K562 (cell line): Measurements from ENCODE around the gene KAT2B. TPM values are rescaled to one million over a fixed set of nuclear protein-coding genes. Genes with fewer than 3 reads are reported as not detected.

Source experiments
- BHLHE40 ChIP-seq: IDR thresholded peaks from 2 replicates; pipeline ENCODE4 v1.6.1; 2011; ENCODE audit warnings: low read length, improper control_type of control experiment
- COPS2 ChIP-seq: fragments of 450-650 bp; conservative IDR thresholded peaks from 2 replicates; pipeline ENCODE4 v1.6.1; 2016; ENCODE audit warnings: mild to moderate bottlenecking, moderate library complexity
- CSDE1 ChIP-seq, 2 experiments: fragments of 450-650 bp; IDR thresholded peaks; 2 replicates each; pipeline ENCODE4 v1.6.1; 2016; ENCODE audit warnings: mild to moderate bottlenecking in 1 of 2
- EHMT2 ChIP-seq: fragments of 450-650 bp; IDR thresholded peaks from 2 replicates; pipeline ENCODE4 v1.6.1; 2018; ENCODE audit warnings: antibody characterized with exemption
- FUS ChIP-seq: fragments of 200-400 bp; formaldehyde crosslinking; optimal IDR thresholded peaks from 2 replicates; pipeline ENCODE3; 2017; ENCODE audit warnings: low read depth, low read length
- JUN ChIP-seq, 2 experiments: sonication (generic) in 1 of 2; formaldehyde crosslinking in 1 of 2; IDR thresholded peaks; 2 replicates each; pipeline versions ENCODE4 v1.6.1 to v1.8.0; 2012 to 2022; ENCODE audit warnings: borderline replicate concordance in 2 of 2, mild to moderate bottlenecking in 2 of 2, improper control_type of control experiment in 1 of 2, low read depth in 1 of 2, low read length in 1 of 2, missing genetic modification reagents in 1 of 2
- NR4A1 ChIP-seq, 2 experiments: fragments of 250-450 bp in 1 of 2; fragments of 450-650 bp in 1 of 2; sonication (Bioruptor Pico) in 1 of 2; IDR thresholded peaks; 2 replicates each; pipeline versions ENCODE4 v1.4.0 to v1.6.1; 2016 to 2020; ENCODE audit warnings: mild to moderate bottlenecking in 2 of 2, missing compliant biosample characterization in 1 of 2, missing genetic modification characterization in 1 of 2, moderate library complexity in 1 of 2
- PURB ChIP-seq: sonication (generic); formaldehyde crosslinking; IDR thresholded peaks from 2 replicates; pipeline ENCODE4 v1.9.0; 2021; ENCODE audit warnings: low read depth, mild to moderate bottlenecking, missing genetic modification reagents
- SIX5 ChIP-seq, 2 experiments: IDR thresholded peaks; 2 replicates each; pipeline ENCODE4 v1.6.1; 2011; ENCODE audit warnings: low read length in 2 of 2, borderline replicate concordance in 1 of 2, low read depth in 1 of 2, mild to moderate bottlenecking in 1 of 2, moderate library complexity in 1 of 2; ENCODE audit not compliant: insufficient read depth in 1 of 2
- SMAD2 ChIP-seq: fragments of 150-350 bp; IDR thresholded peaks from 2 replicates; pipeline ENCODE4 v1.6.1; 2014; ENCODE audit warnings: low read depth, mild to moderate bottlenecking, low read length
- TGIF2 ChIP-seq: sonication (generic); formaldehyde crosslinking; IDR thresholded peaks from 2 replicates; pipeline ENCODE4 v1.8.1; 2022; ENCODE audit warnings: mild to moderate bottlenecking, missing genetic modification reagents, moderate library complexity
- ZNF23 ChIP-seq: fragments of 250-450 bp; sonication (Bioruptor Pico); IDR thresholded peaks from 2 replicates; pipeline ENCODE4 v1.4.0; 2020; ENCODE audit warnings: mild to moderate bottlenecking
- ZNF282 ChIP-seq: sonication (generic); formaldehyde crosslinking; IDR thresholded peaks from 2 replicates; pipeline ENCODE4 v1.8.1; 2023; ENCODE audit warnings: missing genetic modification reagents
- polyA plus RNA-seq, 8 experiments: library from polyadenylated mRNA; depleted of rRNA in 4 of 8; stranded (reverse) in 5 of 8; unstranded in 3 of 8; fragments of >200 nt; fragmentation: Nextera tagmentation in 2 of 8; fragmentation: Illumina TruSeq in 1 of 8; extraction: Ambion mirVana in 2 of 8; extraction: Trizol in 1 of 8; gene quantifications; 2 replicates each; pipeline versions ENCODE4 v1.2.1 to v1.2.3, GENCODE V29; 2011 to 2014; ENCODE audit warnings: inconsistent platforms in 1 of 8, missing spikeins in 1 of 8
- total RNA-seq, 7 experiments: library from RNA; depleted of rRNA in 6 of 7; stranded (reverse); fragments of >200 nt in 6 of 7; fragmentation: Illumina TruSeq in 2 of 7; extraction: Trizol in 2 of 7; gene quantifications; 2 replicates each; pipeline versions ENCODE4 v1.2.1 to v1.2.3, GENCODE V29; 2011 to 2021; ENCODE audit warnings: low replicate concordance in 1 of 7
- TF ChIP-seq, protein P1 (sequence below): fragments of 450-650 bp; conservative IDR thresholded peaks from 2 replicates; pipeline ENCODE4 v1.6.1; 2016; ENCODE audit warnings: missing genetic modification characterization, low read depth, mild to moderate bottlenecking, missing compliant biosample characterization, moderate library complexity
- TF ChIP-seq, protein P2 (sequence below): IDR thresholded peaks from 2 replicates; pipeline ENCODE4 v1.6.1; 2011; ENCODE audit warnings: borderline replicate concordance, low read depth, mild to moderate bottlenecking, moderate library complexity, low read length; ENCODE audit not compliant: insufficient read depth, poor library complexity, severe bottlenecking
- TF ChIP-seq, protein P3 (sequence below): fragments of 250-450 bp; sonication (Bioruptor Pico); IDR thresholded peaks from 2 replicates; pipeline ENCODE4 v1.4.0; 2020; ENCODE audit warnings: mild to moderate bottlenecking, moderate library complexity, borderline replicate concordance
- TF ChIP-seq, protein P4 (sequence below): fragments of 450-650 bp; formaldehyde crosslinking; IDR thresholded peaks from 2 replicates; pipeline ENCODE4 v1.4.0; 2020; ENCODE audit warnings: mild to moderate bottlenecking, moderate library complexity
- TF ChIP-seq, protein P5 (sequence below): sonication (generic); formaldehyde crosslinking; IDR thresholded peaks from 2 replicates; pipeline ENCODE4 v1.8.1; 2023; ENCODE audit warnings: mild to moderate bottlenecking, missing genetic modification reagents

Gene KAT2B
- total and polyA plus RNA-seq, 9 of the 15 experiments (the other 6 are each of a cell fraction or from before 2014, with no cell fraction given), result 3.3 to 14.9 (median 12.2) TPM

DNA sequence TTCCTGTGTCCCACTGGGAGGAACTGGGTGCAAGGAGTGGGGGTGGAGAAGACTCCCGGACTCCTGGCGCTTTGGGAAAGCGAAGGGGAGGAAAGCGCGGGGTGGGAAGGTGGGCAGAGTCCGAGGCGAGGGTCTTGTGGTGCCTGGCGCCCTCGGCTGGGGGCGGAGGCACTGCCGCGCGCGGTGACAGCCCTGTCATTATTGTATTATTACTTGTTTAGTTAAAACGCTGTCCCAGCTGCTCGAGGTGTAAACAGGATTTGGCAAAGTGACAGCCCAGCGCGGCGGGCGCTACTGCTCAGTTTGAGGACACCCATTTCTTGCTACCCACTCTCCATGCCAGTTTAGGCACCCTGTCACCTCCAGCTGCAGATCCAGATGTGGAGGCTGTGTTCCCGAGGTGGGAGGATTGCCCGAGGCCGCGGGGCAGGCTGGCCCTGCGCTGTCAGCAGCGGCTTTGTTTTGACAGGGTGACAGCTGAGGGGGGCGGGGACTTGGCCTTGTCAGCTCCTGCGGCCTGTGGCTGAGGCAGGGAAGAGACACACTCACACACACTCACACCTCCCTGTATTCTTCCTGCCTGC, 1.0 kb downstream of the KAT2B start (continued):
- no peak; the same call in 1 of the 2 replicates for TF ChIP-seq JUN (IDR thresholded peaks at IDR 0.05; ENCODE audit: borderline replicate concordance, low read depth, low read length)
- no peak for TF ChIP-seq JUN (CRISPR knock-in tag; IDR thresholded peaks at IDR 0.05; ENCODE audit: borderline replicate concordance)
- TF ChIP-seq, protein P1, sequence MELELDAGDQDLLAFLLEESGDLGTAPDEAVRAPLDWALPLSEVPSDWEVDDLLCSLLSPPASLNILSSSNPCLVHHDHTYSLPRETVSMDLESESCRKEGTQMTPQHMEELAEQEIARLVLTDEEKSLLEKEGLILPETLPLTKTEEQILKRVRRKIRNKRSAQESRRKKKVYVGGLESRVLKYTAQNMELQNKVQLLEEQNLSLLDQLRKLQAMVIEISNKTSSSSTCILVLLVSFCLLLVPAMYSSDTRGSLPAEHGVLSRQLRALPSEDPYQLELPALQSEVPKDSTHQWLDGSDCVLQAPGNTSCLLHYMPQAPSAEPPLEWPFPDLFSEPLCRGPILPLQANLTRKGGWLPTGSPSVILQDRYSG (tag), result no peak
- TF ChIP-seq, protein P2, sequence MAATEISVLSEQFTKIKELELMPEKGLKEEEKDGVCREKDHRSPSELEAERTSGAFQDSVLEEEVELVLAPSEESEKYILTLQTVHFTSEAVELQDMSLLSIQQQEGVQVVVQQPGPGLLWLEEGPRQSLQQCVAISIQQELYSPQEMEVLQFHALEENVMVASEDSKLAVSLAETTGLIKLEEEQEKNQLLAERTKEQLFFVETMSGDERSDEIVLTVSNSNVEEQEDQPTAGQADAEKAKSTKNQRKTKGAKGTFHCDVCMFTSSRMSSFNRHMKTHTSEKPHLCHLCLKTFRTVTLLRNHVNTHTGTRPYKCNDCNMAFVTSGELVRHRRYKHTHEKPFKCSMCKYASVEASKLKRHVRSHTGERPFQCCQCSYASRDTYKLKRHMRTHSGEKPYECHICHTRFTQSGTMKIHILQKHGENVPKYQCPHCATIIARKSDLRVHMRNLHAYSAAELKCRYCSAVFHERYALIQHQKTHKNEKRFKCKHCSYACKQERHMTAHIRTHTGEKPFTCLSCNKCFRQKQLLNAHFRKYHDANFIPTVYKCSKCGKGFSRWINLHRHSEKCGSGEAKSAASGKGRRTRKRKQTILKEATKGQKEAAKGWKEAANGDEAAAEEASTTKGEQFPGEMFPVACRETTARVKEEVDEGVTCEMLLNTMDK, result no peak
- peak; percentile 100 for TF ChIP-seq TGIF2 (CRISPR knock-in tag)
- TF ChIP-seq CSDE1 (IDR thresholded peaks at IDR 0.05), result no peak
- no peak; the same call in 1 of the 2 replicates for TF ChIP-seq NR4A1 (CRISPR knock-in tag; IDR thresholded peaks at IDR 0.05)
- TF ChIP-seq NR4A1 (tag; IDR thresholded peaks at IDR 0.05), result no peak; the same call in 1 of the 2 replicates
- no peak for TF ChIP-seq SMAD2
- TF ChIP-seq, protein P3, sequence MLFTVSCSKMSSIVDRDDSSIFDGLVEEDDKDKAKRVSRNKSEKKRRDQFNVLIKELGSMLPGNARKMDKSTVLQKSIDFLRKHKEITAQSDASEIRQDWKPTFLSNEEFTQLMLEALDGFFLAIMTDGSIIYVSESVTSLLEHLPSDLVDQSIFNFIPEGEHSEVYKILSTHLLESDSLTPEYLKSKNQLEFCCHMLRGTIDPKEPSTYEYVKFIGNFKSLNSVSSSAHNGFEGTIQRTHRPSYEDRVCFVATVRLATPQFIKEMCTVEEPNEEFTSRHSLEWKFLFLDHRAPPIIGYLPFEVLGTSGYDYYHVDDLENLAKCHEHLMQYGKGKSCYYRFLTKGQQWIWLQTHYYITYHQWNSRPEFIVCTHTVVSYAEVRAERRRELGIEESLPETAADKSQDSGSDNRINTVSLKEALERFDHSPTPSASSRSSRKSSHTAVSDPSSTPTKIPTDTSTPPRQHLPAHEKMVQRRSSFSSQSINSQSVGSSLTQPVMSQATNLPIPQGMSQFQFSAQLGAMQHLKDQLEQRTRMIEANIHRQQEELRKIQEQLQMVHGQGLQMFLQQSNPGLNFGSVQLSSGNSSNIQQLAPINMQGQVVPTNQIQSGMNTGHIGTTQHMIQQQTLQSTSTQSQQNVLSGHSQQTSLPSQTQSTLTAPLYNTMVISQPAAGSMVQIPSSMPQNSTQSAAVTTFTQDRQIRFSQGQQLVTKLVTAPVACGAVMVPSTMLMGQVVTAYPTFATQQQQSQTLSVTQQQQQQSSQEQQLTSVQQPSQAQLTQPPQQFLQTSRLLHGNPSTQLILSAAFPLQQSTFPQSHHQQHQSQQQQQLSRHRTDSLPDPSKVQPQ (CRISPR knock-in tag), result no peak
- TF ChIP-seq PURB, result no peak
- TF ChIP-seq BHLHE40, result no peak
- TF ChIP-seq EHMT2, result no peak
- no peak for TF ChIP-seq SIX5 (IDR thresholded peaks at IDR 0.05; ENCODE audit: borderline replicate concordance in 1 of 2, insufficient read depth in 1 of 2, low read depth in 1 of 2, low read length in 2 of 2)
- TF ChIP-seq ZNF23 (CRISPR knock-in tag), result no peak
- TF ChIP-seq, protein P4, sequence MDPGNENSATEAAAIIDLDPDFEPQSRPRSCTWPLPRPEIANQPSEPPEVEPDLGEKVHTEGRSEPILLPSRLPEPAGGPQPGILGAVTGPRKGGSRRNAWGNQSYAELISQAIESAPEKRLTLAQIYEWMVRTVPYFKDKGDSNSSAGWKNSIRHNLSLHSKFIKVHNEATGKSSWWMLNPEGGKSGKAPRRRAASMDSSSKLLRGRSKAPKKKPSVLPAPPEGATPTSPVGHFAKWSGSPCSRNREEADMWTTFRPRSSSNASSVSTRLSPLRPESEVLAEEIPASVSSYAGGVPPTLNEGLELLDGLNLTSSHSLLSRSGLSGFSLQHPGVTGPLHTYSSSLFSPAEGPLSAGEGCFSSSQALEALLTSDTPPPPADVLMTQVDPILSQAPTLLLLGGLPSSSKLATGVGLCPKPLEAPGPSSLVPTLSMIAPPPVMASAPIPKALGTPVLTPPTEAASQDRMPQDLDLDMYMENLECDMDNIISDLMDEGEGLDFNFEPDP, result no peak
- no peak for TF ChIP-seq ZNF282
- TF ChIP-seq, protein P5, sequence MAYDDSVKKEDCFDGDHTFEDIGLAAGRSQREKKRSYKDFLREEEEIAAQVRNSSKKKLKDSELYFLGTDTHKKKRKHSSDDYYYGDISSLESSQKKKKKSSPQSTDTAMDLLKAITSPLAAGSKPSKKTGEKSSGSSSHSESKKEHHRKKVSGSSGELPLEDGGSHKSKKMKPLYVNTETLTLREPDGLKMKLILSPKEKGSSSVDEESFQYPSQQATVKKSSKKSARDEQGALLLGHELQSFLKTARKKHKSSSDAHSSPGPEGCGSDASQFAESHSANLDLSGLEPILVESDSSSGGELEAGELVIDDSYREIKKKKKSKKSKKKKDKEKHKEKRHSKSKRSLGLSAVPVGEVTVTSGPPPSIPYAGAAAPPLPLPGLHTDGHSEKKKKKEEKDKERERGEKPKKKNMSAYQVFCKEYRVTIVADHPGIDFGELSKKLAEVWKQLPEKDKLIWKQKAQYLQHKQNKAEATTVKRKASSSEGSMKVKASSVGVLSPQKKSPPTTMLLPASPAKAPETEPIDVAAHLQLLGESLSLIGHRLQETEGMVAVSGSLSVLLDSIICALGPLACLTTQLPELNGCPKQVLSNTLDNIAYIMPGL, result no peak; the same call in 1 of the 2 replicates
- TF ChIP-seq COPS2, result no peak
- TF ChIP-seq FUS, result no peak
